SU-DHL-6 (cell line): ENCODE measurements around the gene CERKL.

Experiments used
- CTCF ChIP-seq: fragments of 200-600 bp; sonication (generic); IDR thresholded peaks from one replicate; pipeline ENCODE4 v1.5.1; 2017; ENCODE audit warnings: antibody characterized with exemption, mild to moderate bottlenecking, low read length, moderate library complexity; ENCODE audit not compliant: insufficient read depth, poor library complexity, severe bottlenecking
- EZH2phosphoT487 ChIP-seq: fragments of 200-600 bp; sonication (generic), shearing (Covaris generic); conservative IDR thresholded peaks from 2 replicates; pipeline ENCODE4 v1.6.1; 2018; ENCODE audit warnings: mild to moderate bottlenecking, antibody characterized with exemption, low read length, moderate library complexity, mixed read lengths

- TF ChIP-seq CTCF, result no peak
- no peak for TF ChIP-seq EZH2phosphoT487
Observed at GRCh38 chr2:181540421-181540820, 116.5 kb downstream of the CERKL start.
